DND-41 (cell line): ENCODE data around the gene SLC2A6.

Experiments
- ATAC-seq: fragments of 200-7000 bp; cut with Tn5 transposase; 3 replicates; pipeline ENCODE4 v1.9.1; 2021; ENCODE audit warnings: low read depth; ENCODE audit not compliant: insufficient read depth
- DNase-seq: peaks from one replicate; pipeline ENCODE4 v3.0.0-alpha.2; 2020
- H2AFZ ChIP-seq: 2 replicates; pipeline ENCODE4 v1.6.0; 2012; ENCODE audit warnings: low read depth, low read length
- H3K27ac ChIP-seq: 2 replicates; pipeline ENCODE4 v1.5.1; 2012; ENCODE audit warnings: low read length, inconsistent platforms
- H3K27me3 ChIP-seq: fragments of 200-600 bp; sonication (generic); 2 replicates; pipeline ENCODE4 v1.6.0; 2012; ENCODE audit warnings: low read length, mild to moderate bottlenecking, inconsistent platforms; ENCODE audit not compliant: insufficient read depth, poor library complexity
- H3K36me3 ChIP-seq: 2 replicates; pipeline ENCODE4 v1.5.1; 2012; ENCODE audit warnings: low read length, inconsistent platforms; ENCODE audit not compliant: insufficient read depth
- H3K4me1 ChIP-seq: 2 replicates; pipeline ENCODE4 v1.5.1; 2012; ENCODE audit warnings: mild to moderate bottlenecking, low read length; ENCODE audit not compliant: insufficient read depth
- H3K4me2 ChIP-seq: 2 replicates; pipeline ENCODE4 v1.6.0; 2012; ENCODE audit warnings: mild to moderate bottlenecking, moderate library complexity, low read length, inconsistent platforms; ENCODE audit not compliant: insufficient read depth
- H3K4me3 ChIP-seq, 2 experiments: fragments of 200-600 bp in 1 of 2; shearing (Covaris generic) in 1 of 2; 2 replicates each; pipeline ENCODE4 v1.5.1; 2012 to 2016; ENCODE audit warnings: inconsistent platforms in 2 of 2, low read length in 2 of 2, mild to moderate bottlenecking in 2 of 2, low read depth in 1 of 2, moderate library complexity in 1 of 2
- H3K79me2 ChIP-seq: 2 replicates; pipeline ENCODE4 v1.6.0; 2012; ENCODE audit warnings: low read length, inconsistent platforms; ENCODE audit not compliant: insufficient read depth
- H3K9ac ChIP-seq: 2 replicates; pipeline ENCODE4 v1.6.0; 2012; ENCODE audit warnings: low read depth, mild to moderate bottlenecking, inconsistent platforms, low read length, moderate library complexity
- H3K9me3 ChIP-seq: 2 replicates; pipeline ENCODE4 v1.5.1; 2012; ENCODE audit warnings: low read length, moderate library complexity, mild to moderate bottlenecking, inconsistent platforms; ENCODE audit not compliant: insufficient read depth, severe bottlenecking
- H4K20me1 ChIP-seq: 2 replicates; pipeline ENCODE4 v1.6.0; 2012; ENCODE audit warnings: low read length; ENCODE audit not compliant: insufficient read depth
- CTCF ChIP-seq: IDR thresholded peaks from 2 replicates; pipeline ENCODE4 v1.5.1; 2012; ENCODE audit warnings: borderline replicate concordance, low read length, moderate library complexity, mild to moderate bottlenecking; ENCODE audit not compliant: poor library complexity, severe bottlenecking; ENCODE audit errors: extremely low read depth
- EZH2 ChIP-seq: IDR thresholded peaks from 3 replicates; pipeline ENCODE4 v1.6.1; 2012; ENCODE audit warnings: borderline replicate concordance, low read depth, mild to moderate bottlenecking, moderate library complexity, low read length, inconsistent platforms; ENCODE audit not compliant: severe bottlenecking

The SLC2A6 gene

GRCh38 chr9:133485531-133486260 is 6.8 kb upstream of the SLC2A6 start:
- Histone ChIP-seq H3K27ac (peak overlapping the region; percentile 52; the same call in 1 of the 2 replicates), H3K9ac (peak overlapping the region; percentile 46), H3K9me3 (no peaks in the 10 kb centered on the region), H4K20me1 (no peaks in the 10 kb centered on the region), H3K36me3 (no peaks in the 10 kb centered on the region), H3K4me1 (peaks cover 7% of the 10 kb centered on the region), H3K4me3 (peak overlapping the region in 1 of 2 experiments; percentile 34; a peak in 1 of 4 replicates), H3K27me3 (no peaks in the 10 kb centered on the region), H2AFZ (peak overlapping the region; percentile 74), H3K4me2 (peak overlapping the region; percentile 59), H3K79me2 (no peaks in the 10 kb centered on the region)
- ATAC-seq (peak; percentile 60), DNase-seq (peak; percentile 30)
- TF ChIP-seq CTCF (no peak), EZH2 (no peak)

GRCh38 chr9:133484671-133485437 is 6.0 kb upstream of the SLC2A6 start:
- Histone ChIP-seq H3K9me3 (no peaks in the 10 kb centered on the region), H3K4me2 (no peak overlapping the region), H3K27ac (no peak overlapping the region), H3K27me3 (no peaks in the 10 kb centered on the region), H2AFZ (no peak overlapping the region), H4K20me1 (no peaks in the 10 kb centered on the region), H3K9ac (no peak overlapping the region), H3K36me3 (no peaks in the 10 kb centered on the region), H3K79me2 (no peaks in the 10 kb centered on the region), H3K4me1 (peaks cover 9% of the 10 kb centered on the region), H3K4me3 (no peak overlapping the region)
- TF ChIP-seq EZH2 (no peak), CTCF (no peak)
- ATAC-seq (no peak), DNase-seq (no peak)

- Histone ChIP-seq H3K79me2 (0 out of 2 replicates have a peak, but pooled peaks cover 1% of the 10 kb centered on the region), H3K9me3 (no peaks in the 10 kb centered on the region), H3K4me1 (peaks cover 19% of the 10 kb centered on the region), H4K20me1 (no peaks in the 10 kb centered on the region), H3K4me2 (no peak overlapping the region), H3K9ac (no peak overlapping the region), H3K27me3 (no peaks in the 10 kb centered on the region), H3K36me3 (no peaks in the 10 kb centered on the region), H2AFZ (no peak overlapping the region), H3K4me3 (no peak overlapping the region), H3K27ac (no peak overlapping the region)
- no peak for ATAC-seq
- DNase-seq, result no peak
- TF ChIP-seq EZH2 (no peak), CTCF (no peak)
Observed at GRCh38 chr9:133483611-133484010, 4.7 kb upstream of the SLC2A6 start.
